GM21825 (cell line): ENCODE results near the gene NXPH1.
"Not testable (repeated sequence)": the region's sequence is repeated elsewhere in the genome, so short reads cannot be mapped to it uniquely, and the experiment has no call there.

Source experiments
- ATAC-seq: cut with Tn5 transposase; IDR thresholded peaks from one replicate; pipeline ENCODE4 v1.9.1; 2021; ENCODE audit warnings: mild to moderate bottlenecking, moderate library complexity; ENCODE audit not compliant: unreplicated experiment

Gene NXPH1

GRCh38 chr7:8684426-8684825 lies 251.0 kb downstream of the NXPH1 start:
- ATAC-seq: no peak

- no peak for ATAC-seq
Observed at GRCh38 chr7:8699875-8700624, 266.6 kb downstream of the NXPH1 start.

GRCh38 chr7:8702807-8703206 lies 269.4 kb downstream of the NXPH1 start:
- no peak for ATAC-seq

GRCh38 chr7:8710124-8710523 lies 276.7 kb downstream of the NXPH1 start:
- ATAC-seq: no peak

GRCh38 chr7:8714791-8715190 lies 281.4 kb downstream of the NXPH1 start:
- no peak for ATAC-seq

- no peak for ATAC-seq
Observed at GRCh38 chr7:8719102-8719501, 285.7 kb downstream of the NXPH1 start.

- peak; percentile 65 for ATAC-seq
Observed at GRCh38 chr7:8724080-8724718, 290.8 kb downstream of the NXPH1 start.

GRCh38 chr7:8731756-8732155 lies 298.3 kb downstream of the NXPH1 start:
- ATAC-seq: not testable (repeated sequence)

GRCh38 chr7:8739837-8740236 lies 306.4 kb downstream of the NXPH1 start:
- no peak for ATAC-seq

- no peak for ATAC-seq
Observed at GRCh38 chr7:8742837-8743236, 309.4 kb downstream of the NXPH1 start.

GRCh38 chr7:8747338-8747737 lies 313.9 kb downstream of the NXPH1 start:
- no peak for ATAC-seq

GRCh38 chr7:8751557-8752231 lies 318.3 kb downstream of the NXPH1 start:
- ATAC-seq: no peak

- no peak for ATAC-seq
Observed at GRCh38 chr7:8753355-8753754, 319.9 kb downstream of the NXPH1 start.

- no peak for ATAC-seq
Observed at GRCh38 chr7:8761731-8762130, 328.3 kb downstream of the NXPH1 start.

GRCh38 chr7:8762803-8763202 lies 329.4 kb downstream of the NXPH1 start:
- ATAC-seq: no peak

GRCh38 chr7:8765374-8765773 lies 332.0 kb downstream of the NXPH1 start:
- no peak for ATAC-seq

GRCh38 chr7:8773518-8773917 lies 340.1 kb downstream of the NXPH1 start:
- no peak for ATAC-seq

- no peak for ATAC-seq
Observed at GRCh38 chr7:8778459-8778858, 345.1 kb downstream of the NXPH1 start.

- ATAC-seq: no peak
Observed at GRCh38 chr7:8781166-8781565, 347.8 kb downstream of the NXPH1 start.

GRCh38 chr7:8783229-8783628 lies 349.8 kb downstream of the NXPH1 start:
- no peak for ATAC-seq

GRCh38 chr7:8785081-8785480 lies 351.7 kb downstream of the NXPH1 start:
- ATAC-seq: no peak

- ATAC-seq: no peak
Observed at GRCh38 chr7:8800986-8801385, 367.6 kb downstream of the NXPH1 start.
